HG03521 (cell line): ENCODE results near the gene OR2F1.
"Not testable (repeated sequence)": the region's sequence is repeated elsewhere in the genome, so short reads cannot be mapped to it uniquely, and the experiment has no call there.

Experiments
- ATAC-seq: cut with Tn5 transposase; IDR thresholded peaks from one replicate; pipeline ENCODE4 v1.9.1; 2021; ENCODE audit warnings: mild to moderate bottlenecking, moderate library complexity; ENCODE audit not compliant: unreplicated experiment

OR2F1 gene

GRCh38 chr7:144006029-144006691, 51.5 kb downstream of the OR2F1 start:
- no peak for ATAC-seq

DNA sequence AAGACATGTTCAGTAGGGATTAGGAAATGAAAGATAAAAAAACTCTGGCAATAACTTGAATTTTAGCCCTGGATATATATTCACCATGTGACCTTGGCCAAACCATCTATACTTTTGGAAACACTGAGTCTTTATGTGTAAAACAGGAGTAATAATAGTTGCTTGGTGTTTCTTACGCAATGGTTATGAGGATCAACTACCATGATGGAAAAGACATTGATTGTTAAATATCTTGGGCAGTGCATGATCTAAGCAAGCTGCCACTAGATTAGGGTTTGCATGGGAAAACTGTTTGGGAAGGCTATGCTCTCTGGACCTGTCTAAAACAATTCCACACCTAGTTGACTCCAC, 52.0 kb downstream of the OR2F1 start:
- no peak for ATAC-seq

DNA sequence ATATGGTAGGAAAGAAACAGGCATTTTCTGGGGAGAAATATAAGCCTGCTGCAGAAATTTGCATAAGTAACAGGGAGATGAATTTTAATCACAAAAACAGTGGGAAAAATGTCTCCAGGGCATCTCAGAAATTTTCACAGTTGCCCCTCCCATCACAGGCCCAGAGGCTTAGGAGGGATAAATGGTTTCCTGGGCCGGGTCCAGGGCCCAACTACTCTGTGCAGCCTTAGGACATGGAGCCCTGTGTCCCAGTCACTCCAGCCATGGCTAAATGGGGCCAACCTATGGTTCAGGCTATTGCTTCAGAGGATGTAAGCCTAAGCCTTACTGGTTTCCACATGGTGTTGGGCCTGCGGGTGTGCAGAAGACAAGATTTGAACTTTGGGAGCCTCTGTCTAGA, 54.7 kb downstream of the OR2F1 start:
- no peak for ATAC-seq

GRCh38 chr7:144010061-144010460, 55.4 kb downstream of the OR2F1 start:
- ATAC-seq = not testable (repeated sequence)

DNA sequence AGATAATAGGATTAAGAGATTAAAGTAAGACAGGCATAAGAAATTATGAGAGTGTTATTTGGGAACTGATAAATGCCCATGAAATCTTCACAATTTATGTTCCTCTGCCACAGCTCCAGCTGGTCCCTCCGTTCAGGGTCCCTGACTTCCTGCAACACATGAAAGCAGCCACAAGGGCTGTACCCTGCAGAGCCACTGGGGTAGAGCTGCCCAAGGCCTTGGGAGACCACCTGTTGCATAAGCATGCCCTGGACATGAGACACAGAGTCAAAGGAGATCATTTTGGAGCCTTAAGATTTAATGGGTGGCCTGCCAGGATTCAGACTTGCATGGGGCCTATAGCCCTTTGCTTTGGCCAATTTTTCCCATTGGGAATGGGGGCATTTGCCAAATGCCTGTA, 56.2 kb downstream of the OR2F1 start:
- not testable (repeated sequence) for ATAC-seq

DNA sequence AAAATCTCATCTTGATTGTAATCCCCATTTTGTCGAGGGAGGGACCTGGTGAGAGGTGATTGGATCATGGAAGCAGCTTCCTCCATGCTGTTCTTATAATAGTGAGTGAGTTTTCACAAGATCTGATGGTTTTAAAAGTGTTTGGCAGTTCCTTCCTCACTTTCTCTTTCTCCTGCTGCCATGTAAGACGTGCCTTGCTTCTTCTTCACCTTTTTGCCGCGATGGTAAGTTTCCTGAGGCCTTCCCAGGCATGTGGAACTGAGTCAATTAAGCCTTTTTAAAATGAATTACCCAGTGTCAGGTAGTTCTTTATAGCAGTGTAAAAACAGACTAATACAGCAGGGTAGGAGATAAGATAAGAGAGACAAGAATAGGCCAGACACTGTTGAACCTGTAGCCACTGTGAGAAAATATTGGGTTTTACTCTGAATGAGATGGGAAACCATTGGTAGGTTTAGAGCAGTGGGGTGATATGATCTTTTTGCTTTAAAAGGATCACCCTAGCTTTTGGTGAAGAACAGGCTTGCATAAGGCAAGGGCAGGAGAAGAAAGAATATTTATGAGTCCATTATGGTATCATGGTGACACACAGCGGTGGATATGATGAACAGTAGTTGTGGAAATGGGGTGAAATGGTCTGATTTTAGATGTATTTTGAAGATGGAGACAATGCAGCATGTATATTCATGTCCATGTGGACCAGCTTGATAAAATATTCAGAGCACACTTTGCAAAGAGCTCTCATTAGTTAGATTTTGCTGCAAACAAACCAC, 57.0 kb downstream of the OR2F1 start:
- ATAC-seq = no peak
